ENCODE results near the gene FRZB.
A peak's percentile ranks its signal among the peaks of the same experiment; 100 is the strongest.

FRZB gene

GRCh38 chr2:182866461-182867406, at the start of gene FRZB:
Gene FRZB (minus strand): TSS chr2:182866637. CDS start chr2:182866552, 85 bp downstream.
- Mint-ChIP-seq H3K27ac (no peak within 1 kb of the TSS), H3K27me3 (ENCODE audit: low read depth) (peaks cover 72% of the 10 kb centered on the region), H3K4me1 (ENCODE audit: low read depth) (peaks cover 14% of the 10 kb centered on the region), H3K9me3 (no peaks in the 10 kb centered on the region), H3K36me3 (ENCODE audit: low read depth) (no peaks in the 10 kb centered on the region), H3K4me3 (peak within 1 kb of the TSS; percentile 72)

- no peak overlapping the region for H3K27ac Mint-ChIP-seq
- H3K9me3 Mint-ChIP-seq = no peaks in the 10 kb centered on the region
- no peaks in the 10 kb centered on the region for H3K36me3 Mint-ChIP-seq (ENCODE audit: low read depth)
- H3K27me3 Mint-ChIP-seq (ENCODE audit: low read depth) = no peaks in the 10 kb centered on the region
- H3K4me1 Mint-ChIP-seq (ENCODE audit: low read depth) = no peaks in the 10 kb centered on the region
- H3K4me3 Mint-ChIP-seq = no peak overlapping the region
Measured at GRCh38 chr2:182915369-182916326, 49.2 kb upstream of the FRZB start.

GRCh38 chr2:182914852-182915251, 48.4 kb upstream of the FRZB start:
- Mint-ChIP-seq H3K36me3 (ENCODE audit: low read depth) (no peaks in the 10 kb centered on the region), H3K27me3 (ENCODE audit: low read depth) (no peaks in the 10 kb centered on the region), H3K4me3 (no peak overlapping the region), H3K9me3 (no peaks in the 10 kb centered on the region), H3K27ac (no peak overlapping the region), H3K4me1 (ENCODE audit: low read depth) (no peaks in the 10 kb centered on the region)

GRCh38 chr2:182913064-182913463, 46.6 kb upstream of the FRZB start:
- Mint-ChIP-seq H3K36me3 (ENCODE audit: low read depth) (no peaks in the 10 kb centered on the region), H3K27me3 (ENCODE audit: low read depth) (no peaks in the 10 kb centered on the region), H3K4me3 (no peak overlapping the region), H3K27ac (no peak overlapping the region), H3K4me1 (ENCODE audit: low read depth) (no peaks in the 10 kb centered on the region), H3K9me3 (no peaks in the 10 kb centered on the region)

- no peaks in the 10 kb centered on the region for H3K4me1 Mint-ChIP-seq (ENCODE audit: low read depth)
- no peaks in the 10 kb centered on the region for H3K36me3 Mint-ChIP-seq (ENCODE audit: low read depth)
- H3K9me3 Mint-ChIP-seq = no peaks in the 10 kb centered on the region
- no peak overlapping the region for H3K27ac Mint-ChIP-seq
- no peak overlapping the region for H3K4me3 Mint-ChIP-seq
- H3K27me3 Mint-ChIP-seq (ENCODE audit: low read depth) = no peaks in the 10 kb centered on the region
Measured at GRCh38 chr2:182912518-182912915, 46.1 kb upstream of the FRZB start.

- Mint-ChIP-seq H3K27me3 (ENCODE audit: low read depth) (no peaks in the 10 kb centered on the region), H3K4me3 (no peak overlapping the region), H3K27ac (no peak overlapping the region), H3K4me1 (ENCODE audit: low read depth) (no peaks in the 10 kb centered on the region), H3K36me3 (ENCODE audit: low read depth) (no peaks in the 10 kb centered on the region), H3K9me3 (no peaks in the 10 kb centered on the region)
Measured at GRCh38 chr2:182911813-182912517, 45.5 kb upstream of the FRZB start.

- Mint-ChIP-seq H3K4me3 (no peak overlapping the region), H3K9me3 (no peaks in the 10 kb centered on the region), H3K36me3 (ENCODE audit: low read depth) (no peaks in the 10 kb centered on the region), H3K27ac (no peak overlapping the region), H3K4me1 (ENCODE audit: low read depth) (no peaks in the 10 kb centered on the region), H3K27me3 (ENCODE audit: low read depth) (no peaks in the 10 kb centered on the region)
Measured at GRCh38 chr2:182910965-182911364, 44.5 kb upstream of the FRZB start.

- Mint-ChIP-seq H3K4me1 (ENCODE audit: low read depth) (peaks cover 3% of the 10 kb centered on the region), H3K27me3 (ENCODE audit: low read depth) (no peaks in the 10 kb centered on the region), H3K4me3 (no peak overlapping the region), H3K27ac (no peak overlapping the region), H3K36me3 (ENCODE audit: low read depth) (no peaks in the 10 kb centered on the region), H3K9me3 (no peaks in the 10 kb centered on the region)
Measured at GRCh38 chr2:182907081-182907830, 40.8 kb upstream of the FRZB start.

- Mint-ChIP-seq H3K36me3 (ENCODE audit: low read depth) (no peaks in the 10 kb centered on the region), H3K4me3 (no peak overlapping the region), H3K4me1 (ENCODE audit: low read depth) (peaks cover 3% of the 10 kb centered on the region), H3K27me3 (ENCODE audit: low read depth) (no peaks in the 10 kb centered on the region), H3K27ac (no peak overlapping the region), H3K9me3 (no peaks in the 10 kb centered on the region)
Measured at GRCh38 chr2:182906454-182906853, 40.0 kb upstream of the FRZB start.

GRCh38 chr2:182904844-182905243, 38.4 kb upstream of the FRZB start:
- no peak overlapping the region for H3K4me3 Mint-ChIP-seq
- H3K9me3 Mint-ChIP-seq = no peaks in the 10 kb centered on the region
- peaks cover 4% of the 10 kb centered on the region for H3K4me1 Mint-ChIP-seq (ENCODE audit: low read depth)
- no peaks in the 10 kb centered on the region for H3K27me3 Mint-ChIP-seq (ENCODE audit: low read depth)
- H3K27ac Mint-ChIP-seq = no peak overlapping the region
- H3K36me3 Mint-ChIP-seq (ENCODE audit: low read depth) = no peaks in the 10 kb centered on the region

GRCh38 chr2:182903566-182903965, 37.1 kb upstream of the FRZB start:
- no peaks in the 10 kb centered on the region for H3K36me3 Mint-ChIP-seq (ENCODE audit: low read depth)
- H3K4me1 Mint-ChIP-seq (ENCODE audit: low read depth) = peaks cover 13% of the 10 kb centered on the region
- H3K9me3 Mint-ChIP-seq = no peaks in the 10 kb centered on the region
- no peak overlapping the region for H3K4me3 Mint-ChIP-seq
- H3K27me3 Mint-ChIP-seq (ENCODE audit: low read depth) = no peaks in the 10 kb centered on the region
- no peak overlapping the region for H3K27ac Mint-ChIP-seq

- Mint-ChIP-seq H3K4me3 (no peak overlapping the region), H3K4me1 (ENCODE audit: low read depth) (peaks cover 13% of the 10 kb centered on the region), H3K27ac (no peak overlapping the region), H3K27me3 (ENCODE audit: low read depth) (no peaks in the 10 kb centered on the region), H3K36me3 (ENCODE audit: low read depth) (no peaks in the 10 kb centered on the region), H3K9me3 (no peaks in the 10 kb centered on the region)
Measured at GRCh38 chr2:182901748-182902147, 35.3 kb upstream of the FRZB start.

GRCh38 chr2:182898718-182899117, 32.3 kb upstream of the FRZB start:
- no peak overlapping the region for H3K4me3 Mint-ChIP-seq
- no peaks in the 10 kb centered on the region for H3K36me3 Mint-ChIP-seq (ENCODE audit: low read depth)
- H3K9me3 Mint-ChIP-seq = no peaks in the 10 kb centered on the region
- H3K4me1 Mint-ChIP-seq (ENCODE audit: low read depth) = peaks cover 10% of the 10 kb centered on the region
- H3K27me3 Mint-ChIP-seq (ENCODE audit: low read depth) = no peaks in the 10 kb centered on the region
- no peak overlapping the region for H3K27ac Mint-ChIP-seq

- no peaks in the 10 kb centered on the region for H3K36me3 Mint-ChIP-seq (ENCODE audit: low read depth)
- no peak overlapping the region for H3K4me3 Mint-ChIP-seq
- no peaks in the 10 kb centered on the region for H3K27me3 Mint-ChIP-seq (ENCODE audit: low read depth)
- H3K27ac Mint-ChIP-seq = no peak overlapping the region
- peaks cover 10% of the 10 kb centered on the region for H3K4me1 Mint-ChIP-seq (ENCODE audit: low read depth)
- H3K9me3 Mint-ChIP-seq = no peaks in the 10 kb centered on the region
Measured at GRCh38 chr2:182897137-182897536, 30.7 kb upstream of the FRZB start.

Data from T-helper 1 cell treated with Interleukin-12 subunit alpha and Interleukin-12 subunit beta and Interleukin-4 antibody, amounts not matched to agents 30 μg/mL and 1 μg/mL, for 36 hours (primary cell).